MM.1S (cell line): ENCODE measurements around the gene CLCF1.

Experiments
- DNase-seq: peaks from one replicate; pipeline ENCODE4 v3.0.0-alpha.2; 2015
- H2AFZ ChIP-seq: fragments of 300-600 bp; sonication (generic); 2 replicates; pipeline ENCODE4 v1.6.0; 2016; ENCODE audit warnings: antibody characterized with exemption, low read length
- H3F3A ChIP-seq: fragments of 300-600 bp; sonication (generic); 2 replicates; pipeline ENCODE4 v1.6.1; 2016; ENCODE audit warnings: mild to moderate bottlenecking, antibody characterized with exemption, low read length, moderate library complexity, mixed read lengths; ENCODE audit not compliant: insufficient read depth
- H3K27ac ChIP-seq: fragments of 300-600 bp; sonication (generic); 2 replicates; pipeline ENCODE4 v1.5.1; 2016; ENCODE audit warnings: mild to moderate bottlenecking, low read length
- H3K27me3 ChIP-seq: fragments of 300-600 bp; sonication (generic); replicated peaks from 2 replicates; pipeline ENCODE4 v1.6.0; 2016; ENCODE audit warnings: low read length; ENCODE audit not compliant: insufficient read depth
- H3K36me3 ChIP-seq: fragments of 300-600 bp; sonication (generic); replicated peaks from 2 replicates; pipeline ENCODE4 v1.6.1; 2016; ENCODE audit warnings: mild to moderate bottlenecking, low read length, mixed read lengths; ENCODE audit not compliant: insufficient read depth
- H3K4me1 ChIP-seq: fragments of 300-600 bp; sonication (generic); 2 replicates; pipeline ENCODE4 v1.6.1; 2016; ENCODE audit warnings: low read length, mixed read lengths
- H3K4me2 ChIP-seq: fragments of 300-600 bp; sonication (generic); 2 replicates; pipeline ENCODE4 v1.6.0; 2016; ENCODE audit warnings: low read depth, low read length
- H3K4me3 ChIP-seq: fragments of 300-600 bp; sonication (generic); 2 replicates; pipeline ENCODE4 v1.5.1; 2016; ENCODE audit warnings: low read length, mixed read lengths
- H3K79me2 ChIP-seq: fragments of 300-600 bp; sonication (generic); 2 replicates; pipeline ENCODE4 v1.6.1; 2016; ENCODE audit warnings: mixed run types, low read length, mixed read lengths
- H3K9ac ChIP-seq: fragments of 300-600 bp; sonication (generic); 2 replicates; pipeline ENCODE4 v1.6.1; 2016; ENCODE audit warnings: low read length, mixed read lengths
- H3K9me2 ChIP-seq: fragments of 300-600 bp; sonication (generic); replicated peaks from 2 replicates; pipeline ENCODE4 v1.6.1; 2016; ENCODE audit warnings: mild to moderate bottlenecking, low read length, mixed read lengths; ENCODE audit not compliant: insufficient read depth
- H3K9me3 ChIP-seq: fragments of 300-600 bp; sonication (generic); replicated peaks from 2 replicates; pipeline ENCODE4 v1.6.1; 2016; ENCODE audit warnings: mild to moderate bottlenecking, low read length, mixed read lengths; ENCODE audit not compliant: insufficient read depth
- H4K20me1 ChIP-seq: fragments of 300-600 bp; sonication (generic); 2 replicates; pipeline ENCODE4 v1.6.1; 2016; ENCODE audit warnings: mild to moderate bottlenecking, low read length, moderate library complexity, mixed read lengths; ENCODE audit not compliant: insufficient read depth
- EZH2 ChIP-seq: fragments of 300-600 bp; sonication (generic); optimal IDR thresholded peaks from 2 replicates; pipeline ENCODE3; 2017; ENCODE audit warnings: low read depth, mild to moderate bottlenecking, antibody characterized with exemption, low read length, mixed read lengths
- EZH2phosphoT487 ChIP-seq: fragments of 300-600 bp; sonication (generic); IDR thresholded peaks from 2 replicates; pipeline ENCODE4 v1.6.1; 2018; ENCODE audit warnings: antibody characterized with exemption, low read length
- TF ChIP-seq, protein P1 (sequence below): fragments of 300-600 bp; sonication (generic); IDR thresholded peaks from 2 replicates; pipeline ENCODE4 v1.5.1; 2016; ENCODE audit warnings: antibody characterized with exemption, low read length, mixed read lengths

CLCF1 gene

DNA sequence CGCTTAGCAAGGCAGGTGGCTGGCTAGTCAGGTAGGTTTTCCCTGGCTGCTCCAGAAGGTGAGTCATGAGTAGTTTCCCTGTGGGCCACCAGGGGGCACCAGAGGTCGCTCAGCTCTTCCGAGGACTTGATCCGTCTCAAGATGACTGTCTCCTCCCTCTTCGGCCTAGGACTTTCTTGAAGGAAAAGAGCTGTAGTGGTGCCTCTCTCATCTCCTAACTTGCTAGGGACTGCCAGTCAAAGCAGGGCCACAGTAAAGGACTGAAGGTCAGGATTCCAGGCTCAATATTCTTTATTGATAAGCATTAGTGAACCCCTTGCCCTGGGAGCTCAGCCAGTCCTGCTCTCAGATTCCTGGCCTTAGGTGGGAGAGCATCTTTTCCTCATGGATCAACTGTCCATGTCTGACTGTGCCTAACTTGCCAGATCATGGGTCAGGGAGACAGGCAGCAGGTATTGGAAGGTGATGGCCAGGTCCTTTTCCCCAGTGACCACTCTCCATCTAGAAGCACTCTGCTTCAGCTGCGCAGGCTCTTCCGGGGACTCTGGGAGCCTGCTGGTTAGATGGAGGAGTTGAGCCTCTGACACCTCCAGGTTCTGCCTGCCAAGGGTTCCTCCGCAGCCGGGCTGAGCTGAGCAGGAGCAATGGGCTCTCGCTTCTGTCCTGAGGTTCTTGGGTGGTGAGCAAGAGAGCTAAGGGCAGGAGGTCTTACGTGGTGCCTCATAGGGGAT lies 22.0 kb downstream of the CLCF1 start:
- Histone ChIP-seq H3K79me2 (peaks cover 8% of the 10 kb centered on the region; the same call in 1 of the 2 replicates), H3K4me2 (peak overlapping the region; percentile 39; the same call in 1 of the 2 replicates), H3K4me3 (no peak overlapping the region), H3K27me3 (no peaks in the 10 kb centered on the region), H2AFZ (peak overlapping the region; percentile 19; the same call in 1 of the 2 replicates), H3K9me2 (no peaks in the 10 kb centered on the region), H4K20me1 (no peaks in the 10 kb centered on the region), H3K9ac (no peak overlapping the region), H3K27ac (no peak overlapping the region), H3K9me3 (no peaks in the 10 kb centered on the region), H3F3A (peaks cover 26% of the 10 kb centered on the region), H3K4me1 (peaks cover 33% of the 10 kb centered on the region), H3K36me3 (no peaks in the 10 kb centered on the region)
- DNase-seq: peak; percentile 76
- TF ChIP-seq, protein P1, sequence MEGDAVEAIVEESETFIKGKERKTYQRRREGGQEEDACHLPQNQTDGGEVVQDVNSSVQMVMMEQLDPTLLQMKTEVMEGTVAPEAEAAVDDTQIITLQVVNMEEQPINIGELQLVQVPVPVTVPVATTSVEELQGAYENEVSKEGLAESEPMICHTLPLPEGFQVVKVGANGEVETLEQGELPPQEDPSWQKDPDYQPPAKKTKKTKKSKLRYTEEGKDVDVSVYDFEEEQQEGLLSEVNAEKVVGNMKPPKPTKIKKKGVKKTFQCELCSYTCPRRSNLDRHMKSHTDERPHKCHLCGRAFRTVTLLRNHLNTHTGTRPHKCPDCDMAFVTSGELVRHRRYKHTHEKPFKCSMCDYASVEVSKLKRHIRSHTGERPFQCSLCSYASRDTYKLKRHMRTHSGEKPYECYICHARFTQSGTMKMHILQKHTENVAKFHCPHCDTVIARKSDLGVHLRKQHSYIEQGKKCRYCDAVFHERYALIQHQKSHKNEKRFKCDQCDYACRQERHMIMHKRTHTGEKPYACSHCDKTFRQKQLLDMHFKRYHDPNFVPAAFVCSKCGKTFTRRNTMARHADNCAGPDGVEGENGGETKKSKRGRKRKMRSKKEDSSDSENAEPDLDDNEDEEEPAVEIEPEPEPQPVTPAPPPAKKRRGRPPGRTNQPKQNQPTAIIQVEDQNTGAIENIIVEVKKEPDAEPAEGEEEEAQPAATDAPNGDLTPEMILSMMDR: peak; percentile 92
- no peak for TF ChIP-seq EZH2

DNA sequence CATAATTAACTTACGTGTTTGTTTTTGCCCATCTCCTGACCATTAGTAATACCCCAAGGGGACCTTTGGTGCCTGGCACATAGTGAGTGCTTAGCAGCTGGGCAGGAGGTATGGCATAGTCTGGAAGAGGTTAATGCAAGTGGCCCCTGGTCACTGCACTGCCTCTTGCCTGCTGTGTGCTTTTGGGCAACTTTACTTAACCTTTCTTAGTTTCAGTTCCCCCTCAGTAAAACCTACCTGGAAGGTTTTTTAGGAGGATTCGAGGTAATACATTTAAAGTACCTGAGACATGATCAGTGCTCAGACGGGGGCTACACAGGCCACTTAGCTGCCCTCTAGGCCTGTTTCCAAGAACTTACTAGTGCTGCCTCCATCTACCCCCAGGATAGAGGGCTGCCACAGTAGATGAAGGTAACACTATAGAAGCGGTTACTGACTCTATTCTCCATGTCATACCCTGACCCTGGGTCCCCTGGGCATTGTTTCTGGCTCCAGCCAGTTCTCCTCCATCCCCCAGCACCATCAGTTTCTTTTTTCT lies 23.4 kb downstream of the CLCF1 start:
- H3K9me3 ChIP-seq: no peaks in the 10 kb centered on the region
- no peak overlapping the region for H3K4me3 ChIP-seq
- H3K27me3 ChIP-seq: no peaks in the 10 kb centered on the region
- H4K20me1 ChIP-seq: no peaks in the 10 kb centered on the region
- peak overlapping the region; percentile 4; the same call in 1 of the 2 replicates for H3K27ac ChIP-seq
- no peak overlapping the region for H2AFZ ChIP-seq
- peaks cover 33% of the 10 kb centered on the region for H3K4me1 ChIP-seq
- no peaks in the 10 kb centered on the region for H3K9me2 ChIP-seq
- no peak for DNase-seq
- no peak overlapping the region for H3K9ac ChIP-seq
- peak overlapping the region; percentile 7; the same call in 1 of the 2 replicates for H3K4me2 ChIP-seq
- H3K36me3 ChIP-seq: no peaks in the 10 kb centered on the region
- H3F3A ChIP-seq: peaks cover 26% of the 10 kb centered on the region
- peaks cover 8% of the 10 kb centered on the region; the same call in 1 of the 2 replicates for H3K79me2 ChIP-seq
- TF ChIP-seq EZH2phosphoT487 (no peak), EZH2 (no peak)
- TF ChIP-seq, protein P1: no peak

DNA sequence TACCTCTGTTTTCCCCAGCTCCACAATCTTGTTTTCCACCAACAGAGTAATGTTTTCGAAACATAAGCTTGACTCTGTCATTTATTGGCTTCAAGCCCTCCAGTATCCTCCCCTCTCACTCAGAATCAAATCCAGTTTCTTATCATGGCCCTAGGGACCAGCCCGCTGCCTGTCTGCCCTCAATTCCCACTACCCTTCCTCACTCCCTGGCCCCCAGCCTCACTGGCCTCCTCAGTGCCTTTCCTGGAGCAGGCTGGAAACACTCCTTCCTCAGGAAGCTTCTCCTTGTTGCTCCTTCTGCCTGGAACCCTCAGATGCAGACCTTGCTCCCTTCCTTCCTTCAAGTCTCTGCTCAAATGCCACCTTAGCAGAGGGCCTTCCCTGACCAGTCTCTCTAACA lies 23.9 kb downstream of the CLCF1 start:
- no peak for DNase-seq
- Histone ChIP-seq H2AFZ (no peak overlapping the region), H3K27ac (no peak overlapping the region), H3K79me2 (peaks cover 8% of the 10 kb centered on the region; the same call in 1 of the 2 replicates), H4K20me1 (no peaks in the 10 kb centered on the region), H3K4me3 (no peak overlapping the region), H3K9me3 (no peaks in the 10 kb centered on the region), H3F3A (peaks cover 24% of the 10 kb centered on the region), H3K27me3 (no peaks in the 10 kb centered on the region), H3K4me2 (no peak overlapping the region), H3K9me2 (no peaks in the 10 kb centered on the region), H3K4me1 (peaks cover 30% of the 10 kb centered on the region), H3K9ac (no peak overlapping the region), H3K36me3 (no peaks in the 10 kb centered on the region)
- TF ChIP-seq EZH2phosphoT487 (no peak), EZH2 (no peak)
- TF ChIP-seq, protein P1: no peak
